Gastrocnemius medialis (tissue), 4 donors: ENCODE results near the gene CDH16. TPM values are rescaled to one million over a fixed set of nuclear protein-coding genes. Genes with fewer than 3 reads are reported as not detected.

Experiments
- ATAC-seq, 2 donors: fragments of 150-250 bp; one replicate each; pipeline ENCODE4 v1.9.1; 2016
- DNase-seq, 2 donors: peaks; one replicate each; pipeline ENCODE4 v3.0.0-alpha.2; 2019
- H3K27ac ChIP-seq, 4 donors: fragments of 200-600 bp; sonication (generic); 1 replicate in 1 of 4; 2 replicates in 3 of 4; pipeline ENCODE4 v1.5.1; 2016 to 2018; ENCODE audit warnings: mild to moderate bottlenecking in 2 of 4, moderate library complexity in 1 of 4
- H3K27me3 ChIP-seq, 3 donors: fragments of 200-600 bp; sonication (generic) in 2 of 3; 1 replicate in 1 of 3; 2 replicates in 2 of 3; pipeline versions ENCODE4 v1.5.1 to v1.6.0; 2016 to 2019; ENCODE audit warnings: mild to moderate bottlenecking in 1 of 3, moderate library complexity in 1 of 3
- H3K36me3 ChIP-seq, 2 donors: fragments of 200-600 bp; sonication (generic) in 1 of 2; one replicate each; pipeline ENCODE4 v1.5.1; 2017 to 2018
- H3K4me1 ChIP-seq, 2 donors: fragments of 200-600 bp; sonication (generic) in 1 of 2; one replicate each; pipeline ENCODE4 v1.5.1; 2016 to 2017; ENCODE audit warnings: mild to moderate bottlenecking in 2 of 2
- H3K4me3 ChIP-seq, 4 donors: fragments of 200-600 bp; sonication (generic) in 3 of 4; 1 replicate in 1 of 4; 2 replicates in 3 of 4; pipeline ENCODE4 v1.5.1; 2016 to 2019; ENCODE audit warnings: mild to moderate bottlenecking in 2 of 4
- H3K9me3 ChIP-seq, 3 donors: fragments of 200-600 bp; sonication (generic) in 2 of 3; 1 replicate in 1 of 3; 2 replicates in 2 of 3; pipeline ENCODE4 v1.5.1; 2016 to 2019
- CTCF ChIP-seq, 5 experiments: fragments of 450-650 bp in 3 of 5; fragments of 200-600 bp in 2 of 5; sonication (generic) in 2 of 5; IDR thresholded peaks in 4 of 5; conservative IDR thresholded peaks in 1 of 5; 1 replicate in 4 of 5; 2 replicates in 1 of 5; pipeline ENCODE4 v1.5.1; 2016 to 2019; ENCODE audit warnings: antibody characterized with exemption in 5 of 5, mild to moderate bottlenecking in 3 of 5, moderate library complexity in 3 of 5
- POLR2A ChIP-seq, 2 donors: fragments of 450-650 bp; IDR thresholded peaks; one replicate each; pipeline ENCODE4 v1.6.1; 2017; ENCODE audit warnings: antibody characterized with exemption in 2 of 2, mild to moderate bottlenecking in 2 of 2, moderate library complexity in 2 of 2
- in situ Hi-C, 4 donors: fragments of 200-750 bp; cut with MboI; loops; one replicate each; pipeline versions ENCODE4 v1.15.0 to v1.8.0; 2017; ENCODE audit warnings: low sequenced_read_pairs in 4 of 4
- intact Hi-C: fragments of 100-400 bp; cut with DNase I; formaldehyde crosslinking; loops from one replicate; pipeline ENCODE4 v1.15.1; 2023; ENCODE audit warnings: low total_unique reads
- total RNA-seq, 4 donors: library from RNA; depleted of rRNA; stranded (reverse); fragments of >200 nt; gene quantifications; one replicate each; pipeline versions ENCODE4 v1.1.0 to v1.2.3, GENCODE V29; 2016

Gene CDH16
- total RNA-seq, 4 donors from 2014 or later: 0.10 to 0.87 (median 0.16) TPM; not detected in 1

GRCh38 chr16:66926171-66926947, 7.7 kb upstream of the CDH16 start:
- TF ChIP-seq CTCF (IDR thresholded peaks at IDR 0.05 in 4 of 5, conservative IDR thresholded peaks at IDR 0.05 in 1 of 5): no peak
- no peak for TF ChIP-seq POLR2A (IDR thresholded peaks at IDR 0.05)
- Histone ChIP-seq H3K27me3 (no peaks in the 10 kb centered on the region), H3K27ac (peak overlapping the region; percentile 91 to 99 (median 96)), H3K4me1 (peaks cover 56 to 84% of the 10 kb centered on the region in 2 donors), H3K36me3 (peaks cover 0 to 20% of the 10 kb centered on the region in 2 donors), H3K9me3 (no peaks in the 10 kb centered on the region), H3K4me3 (peak overlapping the region; percentile 57 to 79 (median 72))
- ATAC-seq (peak; percentile 25 to 31), DNase-seq (peak; percentile 83 to 95)
- in situ Hi-C loops (no loop called here), intact Hi-C loops (no loop called here)

GRCh38 chr16:66925322-66925840, 6.7 kb upstream of the CDH16 start, which contains the start of gene RRAD:
Gene RRAD (minus strand): TSS chr16:66925535. CDS start chr16:66925179, 356 bp downstream.
- peak; percentile 73 to 92 for DNase-seq
- H3K36me3 ChIP-seq: peaks cover 0 to 20% of the 10 kb centered on the region in 2 donors
- peak within 1 kb of the TSS; percentile 91 to 99 (median 96) for H3K27ac ChIP-seq
- TF ChIP-seq CTCF (IDR thresholded peaks at IDR 0.05 in 4 of 5, conservative IDR thresholded peaks at IDR 0.05 in 1 of 5): peak in 3 of 5 experiments; percentile 16 to 25 (median 21)
- peak; percentile 86 to 94 for TF ChIP-seq POLR2A (IDR thresholded peaks at IDR 0.05)
- in situ Hi-C loops (no loop called here), intact Hi-C loops (no loop called here)
- no peaks in the 10 kb centered on the region for H3K9me3 ChIP-seq
- peaks cover 63 to 90% of the 10 kb centered on the region in 2 donors for H3K4me1 ChIP-seq
- H3K4me3 ChIP-seq: peak within 1 kb of the TSS; percentile 57 to 79 (median 72)
- ATAC-seq: peak; percentile 4 to 13
- no peaks in the 10 kb centered on the region for H3K27me3 ChIP-seq

- no peaks in the 10 kb centered on the region for H3K9me3 ChIP-seq
- H3K27me3 ChIP-seq: no peaks in the 10 kb centered on the region
- ATAC-seq (no peak), DNase-seq (peak in 1 of 2 donors; percentile 67)
- peaks cover 0 to 20% of the 10 kb centered on the region in 2 donors for H3K36me3 ChIP-seq
- peak overlapping the region; percentile 57 to 79 (median 72) for H3K4me3 ChIP-seq
- in situ Hi-C loops: no loop called here
- TF ChIP-seq POLR2A (IDR thresholded peaks at IDR 0.05) (no peak), CTCF (IDR thresholded peaks at IDR 0.05 in 4 of 5, conservative IDR thresholded peaks at IDR 0.05 in 1 of 5) (peak in 4 of 5 experiments; percentile 41 to 76 (median 66))
- H3K27ac ChIP-seq: peak overlapping the region; percentile 91 to 99 (median 96)
- intact Hi-C loops: no loop called here
- H3K4me1 ChIP-seq: peaks cover 63 to 90% of the 10 kb centered on the region in 2 donors
These were observed 6.0 kb upstream of the CDH16 start for GRCh38 chr16:66924527-66925321.

- H3K36me3 ChIP-seq: peaks cover 0 to 20% of the 10 kb centered on the region in 2 donors
- no peaks in the 10 kb centered on the region for H3K9me3 ChIP-seq
- in situ Hi-C loops: no loop called here
- H3K27ac ChIP-seq: peak overlapping the region; percentile 91 to 99 (median 96)
- H3K4me1 ChIP-seq: peaks cover 61 to 90% of the 10 kb centered on the region in 2 donors
- peak overlapping the region; percentile 57 to 79 (median 72) for H3K4me3 ChIP-seq
- ATAC-seq (no peak), DNase-seq (peak in 1 of 2 donors; percentile 75)
- H3K27me3 ChIP-seq: no peaks in the 10 kb centered on the region
- no peak for TF ChIP-seq POLR2A (IDR thresholded peaks at IDR 0.05)
- TF ChIP-seq CTCF (IDR thresholded peaks at IDR 0.05 in 4 of 5, conservative IDR thresholded peaks at IDR 0.05 in 1 of 5): no peak
- intact Hi-C loops: no loop called here
These were observed 5.2 kb upstream of the CDH16 start for GRCh38 chr16:66923866-66924265.
